ENCODE data around the gene CHST6. TPM values are rescaled to one million over a fixed set of nuclear protein-coding genes. Genes with fewer than 3 reads are reported as not detected.

Gene CHST6
- total and polyA plus RNA-seq, 2 donors (not counting 3 experiments of a cell fraction or from before 2014, with no cell fraction given): 0.26 to 0.60 TPM

DNA sequence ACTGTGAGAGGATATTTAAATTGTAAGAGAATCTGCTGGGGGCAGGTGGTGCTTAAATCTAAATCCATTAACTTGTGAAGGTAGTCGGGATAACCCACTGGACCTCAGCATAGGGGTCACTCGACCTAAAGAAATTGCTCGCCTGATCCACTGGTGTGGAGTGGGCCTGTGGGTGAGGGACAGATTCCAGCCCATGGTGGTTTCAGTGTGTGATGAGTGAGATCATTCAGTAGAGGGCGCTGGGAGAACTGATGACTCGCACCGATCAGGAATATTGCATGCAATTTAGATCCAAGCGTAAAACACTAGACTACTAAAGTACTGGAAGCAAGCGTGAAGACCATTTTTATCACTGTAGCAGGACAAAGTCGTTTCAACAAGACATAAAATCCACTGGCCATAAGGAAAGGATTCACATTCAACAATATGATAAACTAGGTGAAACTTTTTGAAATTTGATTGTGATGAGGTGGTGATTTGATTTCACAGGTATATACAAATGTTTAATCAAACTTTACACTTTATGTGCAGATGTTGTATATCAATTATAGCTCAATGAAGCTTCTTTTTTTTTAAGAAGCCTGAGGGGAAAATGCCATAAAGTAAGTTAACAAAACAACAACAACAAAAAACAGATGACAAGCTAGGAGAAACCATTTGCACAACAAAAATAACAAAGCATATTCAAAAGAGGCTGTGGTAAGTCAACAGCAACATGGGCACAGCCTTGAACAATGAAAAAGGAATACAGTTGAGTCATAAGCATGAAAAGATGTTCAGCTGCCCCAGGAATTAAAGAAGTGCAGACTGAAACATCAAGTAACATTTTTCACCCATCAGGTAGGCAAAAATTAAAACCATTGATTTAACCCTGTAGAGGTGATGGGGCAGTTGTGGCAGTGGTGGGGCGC is 23.3 kb downstream of the CHST6 start:
- Histone ChIP-seq H3K9me3 (replicated peaks; ENCODE audit: control insufficient read depth, insufficient read depth, low read length) (no peaks in the 10 kb centered on the region), H3K9ac (replicated peaks; ENCODE audit: extremely low read depth, insufficient read depth, low read length) (no peak overlapping the region), H2AFZ (ENCODE audit: low read depth, low read length) (no peak overlapping the region), H3K4me1 (ENCODE audit: control insufficient read depth, extremely low read depth, insufficient read depth, low read length) (no peaks in the 10 kb centered on the region), H3K9me1 (replicated peaks; ENCODE audit: control insufficient read depth, extremely low read depth, insufficient read depth, low read length) (no peaks in the 10 kb centered on the region), H3K27ac (ENCODE audit: insufficient read depth, low read depth, low read length) (no peak overlapping the region), H3K36me3 (ENCODE audit: control insufficient read depth in 2 of 2, extremely low read depth in 1 of 2, insufficient read depth in 2 of 2, low read length in 2 of 2) (no peaks in the 10 kb centered on the region), H4K20me1 (replicated peaks; ENCODE audit: control insufficient read depth, extremely low read depth, insufficient read depth, low read length) (no peaks in the 10 kb centered on the region), H3K27me3 (ENCODE audit: control insufficient read depth in 2 of 2, insufficient read depth in 2 of 2, low read length in 2 of 2) (no peaks in the 10 kb centered on the region), H3K79me2 (ENCODE audit: control insufficient read depth, insufficient read depth, low read length) (no peaks in the 10 kb centered on the region), H3K4me3 (replicated peaks in 1 of 3; ENCODE audit: insufficient read depth in 1 of 3, low read depth in 1 of 3, low read length in 3 of 3) (no peak overlapping the region), H3K4me2 (ENCODE audit: insufficient read depth, low read length) (no peak overlapping the region)
- dilution Hi-C loops (cut with MboI; ENCODE audit: extremely low pct_ligation_motif_present, low sequenced_read_pairs): no loop called here
- ChIA-PET CTCF (interaction anchor here (0.7 to 4.9 kb wide), 19 partner anchors 11 to 1700 kb away, joined by 3 to 74 read pairs (median 6); no protein-coding TSS in a partner anchor), POLR2A (no interaction called here)
- TF ChIP-seq, protein P1, sequence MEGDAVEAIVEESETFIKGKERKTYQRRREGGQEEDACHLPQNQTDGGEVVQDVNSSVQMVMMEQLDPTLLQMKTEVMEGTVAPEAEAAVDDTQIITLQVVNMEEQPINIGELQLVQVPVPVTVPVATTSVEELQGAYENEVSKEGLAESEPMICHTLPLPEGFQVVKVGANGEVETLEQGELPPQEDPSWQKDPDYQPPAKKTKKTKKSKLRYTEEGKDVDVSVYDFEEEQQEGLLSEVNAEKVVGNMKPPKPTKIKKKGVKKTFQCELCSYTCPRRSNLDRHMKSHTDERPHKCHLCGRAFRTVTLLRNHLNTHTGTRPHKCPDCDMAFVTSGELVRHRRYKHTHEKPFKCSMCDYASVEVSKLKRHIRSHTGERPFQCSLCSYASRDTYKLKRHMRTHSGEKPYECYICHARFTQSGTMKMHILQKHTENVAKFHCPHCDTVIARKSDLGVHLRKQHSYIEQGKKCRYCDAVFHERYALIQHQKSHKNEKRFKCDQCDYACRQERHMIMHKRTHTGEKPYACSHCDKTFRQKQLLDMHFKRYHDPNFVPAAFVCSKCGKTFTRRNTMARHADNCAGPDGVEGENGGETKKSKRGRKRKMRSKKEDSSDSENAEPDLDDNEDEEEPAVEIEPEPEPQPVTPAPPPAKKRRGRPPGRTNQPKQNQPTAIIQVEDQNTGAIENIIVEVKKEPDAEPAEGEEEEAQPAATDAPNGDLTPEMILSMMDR (IDR thresholded peaks at IDR 0.05; ENCODE audit: extremely low read depth in 1 of 2, insufficient read depth in 1 of 2, low read depth in 1 of 2, low read length in 2 of 2): peak; percentile 65 to 74
- TF ChIP-seq JUN (IDR thresholded peaks at IDR 0.05; ENCODE audit: borderline replicate concordance, insufficient read depth, insufficient read length, low read depth): no peak
- BruUV-seq (replicated peaks): no TSS peak
- DNase-seq (ENCODE audit: low read depth, low spot score) (peak; percentile 67), FAIRE-seq (peak; percentile 97)
- intact Hi-C loops (cut with micrococcal nuclease): loop anchor here (1.0 to 5.0 kb wide), 5 partner anchors 45 to 1700 kb away; no protein-coding TSS in a partner anchor

DNA sequence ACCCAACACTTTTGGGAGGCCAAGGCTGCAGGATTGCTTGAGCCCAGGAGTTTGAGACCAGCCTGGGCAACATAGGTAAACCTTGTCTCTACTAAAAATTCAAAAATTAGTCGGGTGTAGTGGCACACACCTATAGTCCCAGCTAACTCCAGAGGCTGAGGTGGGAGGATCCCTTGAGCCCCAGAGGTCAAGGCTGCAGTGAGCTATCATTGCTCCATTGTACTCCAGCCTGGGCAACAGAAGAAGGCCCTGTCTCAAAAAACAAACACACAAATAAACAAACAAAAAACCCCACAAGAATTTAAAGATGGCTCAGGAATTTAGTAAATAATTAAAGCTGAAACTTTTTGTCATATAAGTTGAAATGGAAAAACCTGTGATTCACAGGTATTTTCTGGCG is 28.5 kb downstream of the CHST6 start:
- no peak overlapping the region for H3K27ac ChIP-seq (ENCODE audit: insufficient read depth, low read depth, low read length)
- DNase-seq (ENCODE audit: low read depth, low spot score): no peak
- no peak overlapping the region for H3K4me2 ChIP-seq (ENCODE audit: insufficient read depth, low read length)
- no peak overlapping the region for H3K9ac ChIP-seq (replicated peaks; ENCODE audit: extremely low read depth, insufficient read depth, low read length)
- peaks cover 10% of the 10 kb centered on the region for H3K4me1 ChIP-seq (ENCODE audit: control insufficient read depth, extremely low read depth, insufficient read depth, low read length)
- H3K9me3 ChIP-seq (replicated peaks; ENCODE audit: control insufficient read depth, insufficient read depth, low read length): no peaks in the 10 kb centered on the region
- no peak overlapping the region for H3K4me3 ChIP-seq (replicated peaks in 1 of 3; ENCODE audit: insufficient read depth in 1 of 3, low read depth in 1 of 3, low read length in 3 of 3)
- dilution Hi-C loops (cut with MboI; ENCODE audit: extremely low pct_ligation_motif_present, low sequenced_read_pairs) (no loop called here), intact Hi-C loops (cut with micrococcal nuclease) (no loop called here)
- ChIA-PET CTCF (interaction anchor here (0.6 to 5.0 kb wide), 6 partner anchors 20 to 297 kb away, joined by 3 to 117 read pairs (median 5); no protein-coding TSS in a partner anchor), POLR2A (no interaction called here)
- TF ChIP-seq GATA2 (IDR thresholded peaks at IDR 0.05; ENCODE audit: insufficient read depth, insufficient read length, low read depth, low read length) (no peak), MYC (IDR thresholded peaks at IDR 0.05; ENCODE audit: low read depth, low read length) (no peak), FOS (IDR thresholded peaks at IDR 0.05; ENCODE audit: borderline replicate concordance, insufficient read depth, low read length) (no peak), EZH2 (IDR thresholded peaks at IDR 0.05; ENCODE audit: borderline replicate concordance, low read depth, low read length, severe bottlenecking) (no peak), POLR2A (IDR thresholded peaks at IDR 0.05; ENCODE audit: low read depth, low read length) (no peak)
- TF ChIP-seq, protein P2, sequence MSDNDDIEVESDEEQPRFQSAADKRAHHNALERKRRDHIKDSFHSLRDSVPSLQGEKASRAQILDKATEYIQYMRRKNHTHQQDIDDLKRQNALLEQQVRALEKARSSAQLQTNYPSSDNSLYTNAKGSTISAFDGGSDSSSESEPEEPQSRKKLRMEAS (IDR thresholded peaks at IDR 0.05; ENCODE audit: insufficient read depth, insufficient read length): no peak
- H3K36me3 ChIP-seq (ENCODE audit: control insufficient read depth in 2 of 2, extremely low read depth in 1 of 2, insufficient read depth in 2 of 2, low read length in 2 of 2): no peaks in the 10 kb centered on the region
- no peaks in the 10 kb centered on the region for H3K27me3 ChIP-seq (ENCODE audit: control insufficient read depth in 2 of 2, insufficient read depth in 2 of 2, low read length in 2 of 2)
- H4K20me1 ChIP-seq (replicated peaks; ENCODE audit: control insufficient read depth, extremely low read depth, insufficient read depth, low read length): no peaks in the 10 kb centered on the region
- no peak overlapping the region for H2AFZ ChIP-seq (ENCODE audit: low read depth, low read length)
- no peaks in the 10 kb centered on the region for H3K9me1 ChIP-seq (replicated peaks; ENCODE audit: control insufficient read depth, extremely low read depth, insufficient read depth, low read length)
- no TSS peak for BruUV-seq (replicated peaks)
- no peak for FAIRE-seq
- H3K79me2 ChIP-seq (ENCODE audit: control insufficient read depth, insufficient read depth, low read length): peaks cover 24% of the 10 kb centered on the region
